GM06990 (cell line): ENCODE measurements around the gene MLLT1.

ENCODE experiments used
- DNase-seq: peaks from one replicate; pipeline ENCODE4 v3.0.0-alpha.2; 2011; ENCODE audit not compliant: insufficient read length; ENCODE audit errors: extremely low read depth
- H3K27me3 ChIP-seq: replicated peaks from 2 replicates; pipeline ENCODE4 v1.6.0; 2011; ENCODE audit warnings: low read length; ENCODE audit not compliant: control insufficient read depth, insufficient read depth
- H3K36me3 ChIP-seq: 2 replicates; pipeline ENCODE4 v1.5.1; 2011; ENCODE audit warnings: low read length; ENCODE audit not compliant: control insufficient read depth, insufficient read depth
- H3K4me3 ChIP-seq: replicated peaks from 2 replicates; pipeline ENCODE4 v1.5.1; 2011; ENCODE audit warnings: low read depth, mild to moderate bottlenecking, control low read depth, low read length
- CTCF ChIP-seq: IDR thresholded peaks from 2 replicates; pipeline ENCODE4 v1.5.1; 2011; ENCODE audit warnings: low read length, control low read depth, mild to moderate bottlenecking, inconsistent platforms; ENCODE audit not compliant: insufficient read depth, poor library complexity, severe bottlenecking

MLLT1 gene

GRCh38 chr19:6252066-6252465 lies 27.7 kb downstream of the MLLT1 start:
- peaks cover 4% of the 10 kb centered on the region for H3K36me3 ChIP-seq
- no peaks in the 10 kb centered on the region for H3K27me3 ChIP-seq
- TF ChIP-seq CTCF = no peak
- no peak for DNase-seq
- no peak overlapping the region for H3K4me3 ChIP-seq

GRCh38 chr19:6250909-6251308 lies 28.9 kb downstream of the MLLT1 start:
- DNase-seq = no peak
- TF ChIP-seq CTCF = no peak

GRCh38 chr19:6250024-6250615 lies 29.7 kb downstream of the MLLT1 start:
- Histone ChIP-seq H3K36me3 (peaks cover 4% of the 10 kb centered on the region), H3K4me3 (no peak overlapping the region), H3K27me3 (no peaks in the 10 kb centered on the region)
- no peak for TF ChIP-seq CTCF
- no peak for DNase-seq

More at GRCh38 chr19:6250909-6251308, 28.9 kb downstream of the MLLT1 start:
- H3K36me3 ChIP-seq = peaks cover 4% of the 10 kb centered on the region
- no peak overlapping the region for H3K4me3 ChIP-seq
- H3K27me3 ChIP-seq = no peaks in the 10 kb centered on the region

GRCh38 chr19:6249296-6249695 lies 30.5 kb downstream of the MLLT1 start:
- TF ChIP-seq CTCF = no peak
- Histone ChIP-seq H3K36me3 (peaks cover 4% of the 10 kb centered on the region), H3K27me3 (no peaks in the 10 kb centered on the region), H3K4me3 (no peak overlapping the region)
- DNase-seq = no peak

GRCh38 chr19:6248844-6249243 lies 30.9 kb downstream of the MLLT1 start:
- Histone ChIP-seq H3K4me3 (no peak overlapping the region), H3K27me3 (no peaks in the 10 kb centered on the region), H3K36me3 (peaks cover 1% of the 10 kb centered on the region; the same call in 1 of the 2 replicates)
- no peak for DNase-seq
- no peak for TF ChIP-seq CTCF

- H3K36me3 ChIP-seq = peaks cover 1% of the 10 kb centered on the region; the same call in 1 of the 2 replicates
- TF ChIP-seq CTCF = no peak
- no peaks in the 10 kb centered on the region for H3K27me3 ChIP-seq
- H3K4me3 ChIP-seq = no peak overlapping the region
- no peak for DNase-seq
Measured at GRCh38 chr19:6248341-6248740, 31.4 kb downstream of the MLLT1 start.
